NCI-H2196 treated with DMSO at 0.1 percent for 48 hours (cell line): ENCODE measurements around the gene ZNF518B.

Source experiments
- DNase-seq: peaks from one replicate; lab custom pipeline; 2025; ENCODE audit not compliant: unreplicated experiment; lab: John Stamatoyannopoulos, UW

Gene ZNF518B, protein sequence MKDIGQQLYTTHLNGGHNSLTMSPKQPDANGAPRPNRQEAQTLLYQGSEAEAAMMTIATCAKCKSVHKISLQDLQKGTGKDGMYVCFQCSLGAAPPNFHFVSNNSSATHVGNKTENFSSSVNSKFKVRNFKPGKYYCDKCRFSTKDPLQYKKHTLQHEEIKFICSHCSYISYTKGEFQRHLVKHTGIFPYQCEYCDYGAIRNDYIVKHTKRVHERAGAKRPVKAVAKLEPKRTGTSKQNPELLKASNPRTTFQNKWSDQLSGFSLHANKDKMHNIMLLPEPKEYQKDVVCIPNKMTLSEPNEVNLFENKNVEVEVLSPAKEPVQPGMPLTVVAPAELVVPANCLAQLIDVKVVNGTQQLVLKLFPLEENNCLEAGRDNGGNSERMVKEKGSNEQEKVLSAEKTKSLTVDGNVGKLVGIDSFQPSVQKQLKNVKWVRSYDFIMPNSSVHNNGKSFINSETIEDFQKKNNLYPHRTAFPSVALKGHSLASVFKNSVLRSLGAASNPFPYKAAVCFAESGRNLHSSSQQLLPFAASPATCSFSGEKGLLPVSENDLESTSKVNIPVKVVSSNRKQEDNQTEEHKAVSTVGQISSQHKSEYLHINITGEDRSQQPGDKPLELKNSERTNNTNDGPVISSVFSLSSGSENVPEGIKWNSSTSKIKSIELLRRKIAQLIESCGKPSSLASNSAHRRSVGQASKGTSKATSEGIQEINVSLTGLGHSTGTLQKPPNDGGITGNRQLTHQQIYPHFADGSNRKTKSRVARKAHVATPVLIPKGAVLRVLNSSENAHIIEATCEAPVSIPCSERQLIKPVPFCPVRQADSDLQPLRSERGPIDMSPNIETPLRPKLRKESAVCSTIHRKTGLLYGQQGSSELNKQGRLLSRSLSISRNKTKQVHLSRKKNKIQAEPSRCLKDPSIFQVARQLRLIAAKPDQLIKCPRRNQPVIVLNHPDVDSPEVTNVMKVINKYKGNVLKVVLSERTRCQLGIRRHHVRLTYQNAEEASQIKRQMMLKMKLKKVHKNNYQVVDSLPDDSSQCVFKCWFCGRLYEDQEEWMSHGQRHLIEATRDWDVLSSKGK

DNA sequence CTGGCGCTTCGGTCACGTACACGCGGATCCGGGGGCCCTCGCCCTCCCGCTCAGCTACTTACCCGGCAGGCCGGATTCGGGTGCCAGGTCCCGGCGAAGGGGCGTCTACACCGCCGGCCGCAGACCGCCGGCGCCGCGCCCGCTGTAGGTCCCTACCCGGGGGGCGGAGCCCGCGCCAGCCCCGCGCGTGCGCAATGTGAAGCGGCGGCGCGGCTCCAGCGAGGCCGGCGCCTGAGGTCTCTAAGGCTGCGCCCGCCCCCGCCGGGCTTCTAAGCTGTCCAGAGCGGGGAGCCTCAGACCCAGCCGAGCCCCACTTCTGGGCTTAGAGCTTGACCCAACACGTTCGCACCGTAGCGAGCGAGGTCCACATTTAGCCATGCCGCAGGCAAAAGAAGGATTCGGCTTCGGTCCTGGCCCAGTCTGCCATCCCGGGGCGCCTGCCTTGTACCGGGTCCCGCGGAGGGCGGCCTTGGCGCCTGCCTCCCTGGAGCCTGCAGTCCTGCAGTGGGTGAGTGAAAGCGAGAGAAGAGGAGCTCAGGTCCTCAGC lies at the start of gene ZNF518B:
Gene ZNF518B, minus strand, starts transcription at position 172 of the 547 bp plus-strand sequence. CDS start 11,098 bp downstream, outside the sequence.
- peak; percentile 26 for DNase-seq

DNA sequence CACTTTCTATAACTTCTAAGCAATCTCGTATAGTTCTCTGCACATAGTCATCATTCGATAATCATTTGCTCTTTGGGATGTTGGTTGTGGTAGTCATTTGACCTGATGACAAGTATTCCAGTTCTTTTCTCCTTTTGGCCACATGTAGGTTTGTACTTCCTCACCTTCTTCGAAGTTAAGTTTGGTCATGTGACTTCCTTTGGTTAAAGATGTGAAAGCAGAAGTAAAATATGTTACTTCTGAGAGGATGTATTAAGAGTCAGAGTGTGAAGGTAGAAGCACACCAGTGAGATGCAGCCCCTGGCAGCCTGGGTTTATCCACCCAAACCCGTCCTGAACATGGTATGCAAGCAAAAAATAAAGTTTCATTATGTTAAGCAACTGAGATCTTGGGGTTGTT lies 48.9 kb upstream of the ZNF518B start:
- DNase-seq: no peak

DNA sequence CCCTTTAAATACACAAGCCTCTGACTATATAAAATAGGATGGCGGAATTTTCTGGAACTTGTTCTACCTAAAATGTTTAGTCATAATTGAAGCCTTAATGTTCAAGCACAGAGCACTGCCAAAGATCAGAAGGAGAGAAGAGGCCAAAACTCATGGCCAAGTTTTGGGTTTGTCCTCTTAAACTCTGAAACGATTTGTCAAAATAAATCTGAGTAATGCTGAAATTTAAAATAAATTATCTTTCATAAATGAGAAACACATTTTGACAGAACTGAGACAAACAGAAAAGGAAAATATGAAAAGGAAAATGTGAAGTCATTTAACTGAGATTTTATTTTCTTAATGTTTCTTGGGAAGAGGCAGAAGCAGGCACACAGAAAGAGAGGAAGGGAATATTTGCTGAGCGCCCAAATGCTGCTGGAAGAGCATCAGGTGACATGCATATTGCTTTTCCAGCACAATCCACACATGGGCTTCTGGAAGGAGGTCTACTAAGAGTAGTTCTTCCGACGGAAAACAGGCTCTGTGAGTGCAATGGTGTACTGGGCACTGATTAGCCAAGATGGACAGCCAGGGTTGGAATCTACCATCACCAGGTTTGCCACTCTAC lies 47.4 kb upstream of the ZNF518B start:
- no peak for DNase-seq

DNA sequence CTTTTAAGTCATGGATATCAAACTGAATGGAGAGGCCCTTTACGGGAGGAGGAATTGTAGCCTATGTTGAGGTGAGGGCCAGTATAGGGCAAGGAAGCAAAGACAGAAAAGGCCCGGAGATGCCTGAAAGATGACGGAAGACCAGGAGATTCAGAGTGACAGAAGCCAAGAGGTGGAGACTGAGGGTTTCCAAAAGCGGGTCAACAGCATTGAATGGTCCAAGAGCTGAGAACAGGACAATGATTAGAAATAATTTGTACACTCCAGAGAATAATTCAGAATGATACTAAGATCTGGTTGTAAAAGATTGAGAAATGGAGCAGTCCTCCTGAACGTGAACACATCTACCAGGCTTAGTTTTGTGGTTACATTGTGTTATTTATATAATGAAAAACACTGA lies 45.5 kb upstream of the ZNF518B start:
- DNase-seq: no peak

DNA sequence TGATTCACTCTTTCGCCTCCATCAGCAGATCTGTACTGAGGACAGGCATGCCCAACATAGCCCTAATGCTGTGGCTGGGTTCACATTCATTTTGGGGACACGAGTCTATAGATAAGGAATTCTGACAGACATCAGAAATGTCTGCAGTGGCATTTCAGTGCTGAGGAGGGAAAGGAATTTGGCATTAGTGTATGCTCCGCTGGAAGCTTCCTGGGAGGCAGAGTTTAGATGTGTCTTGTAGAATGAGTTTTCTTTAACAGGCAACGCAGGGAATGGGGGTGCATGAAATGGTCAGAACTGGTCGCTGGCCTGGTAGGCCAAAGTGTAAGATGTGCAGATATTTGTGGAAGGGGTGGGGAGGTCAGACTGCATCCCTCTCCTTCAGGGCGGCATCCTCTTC lies 43.5 kb upstream of the ZNF518B start:
- no peak for DNase-seq

DNA sequence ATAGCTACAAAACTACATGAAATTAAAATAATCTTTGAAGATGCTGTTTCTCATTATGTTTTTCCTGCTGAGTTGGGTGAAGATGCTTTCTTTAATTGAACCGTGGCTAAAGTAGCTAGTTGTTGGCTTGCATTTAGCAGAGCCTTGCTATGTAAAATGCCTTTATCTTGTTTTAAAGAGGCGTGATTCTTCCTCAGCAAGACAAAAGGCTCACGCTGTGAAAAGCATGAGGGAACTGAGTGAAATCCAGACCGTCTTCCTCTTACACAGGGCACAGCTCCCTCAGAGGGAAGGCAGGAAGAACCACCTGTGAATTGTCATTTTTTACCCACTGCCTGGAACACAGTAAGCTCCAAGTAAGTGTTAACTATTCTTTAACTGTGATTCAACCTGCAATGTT lies 39.0 kb upstream of the ZNF518B start:
- DNase-seq: no peak

DNA sequence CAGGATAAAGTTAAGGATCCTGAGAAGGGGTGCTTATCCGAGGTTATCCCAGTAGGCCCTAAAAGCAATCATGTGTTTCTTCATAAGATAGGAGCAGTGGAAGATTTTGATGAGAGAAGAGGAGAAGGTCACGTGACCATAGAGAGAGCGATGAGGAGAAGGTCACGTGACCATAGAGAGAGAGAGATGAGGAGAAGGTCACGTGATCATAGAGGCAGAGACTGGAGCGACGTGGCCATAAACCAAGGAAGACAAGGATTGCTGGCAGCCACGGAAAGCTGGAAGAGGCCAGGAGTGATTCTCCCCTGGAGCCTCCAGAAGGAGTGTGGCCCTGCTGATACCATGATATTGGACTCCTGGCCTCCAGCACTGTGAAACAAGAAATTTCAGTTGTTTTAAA lies 38.4 kb upstream of the ZNF518B start:
- no peak for DNase-seq

DNA sequence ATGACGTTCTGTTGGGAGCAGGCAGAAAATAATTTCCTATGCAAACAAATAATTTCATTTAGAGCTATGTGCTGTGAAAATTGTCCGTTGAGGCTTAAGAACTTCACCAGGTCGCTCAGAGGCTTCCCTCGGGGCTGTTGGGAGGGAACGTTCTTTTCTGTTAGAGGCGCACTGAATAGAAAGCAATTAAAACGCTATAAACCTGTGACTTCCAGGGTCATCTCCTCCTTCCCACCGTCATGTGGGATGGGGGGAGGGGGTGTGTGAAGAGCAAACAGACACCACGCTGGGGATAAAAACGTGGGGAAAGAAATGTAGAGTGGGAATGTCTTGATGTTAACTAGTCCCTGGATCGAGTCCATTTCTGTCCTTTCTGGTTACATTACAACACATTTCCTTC lies 35.2 kb upstream of the ZNF518B start:
- no peak for DNase-seq

DNA sequence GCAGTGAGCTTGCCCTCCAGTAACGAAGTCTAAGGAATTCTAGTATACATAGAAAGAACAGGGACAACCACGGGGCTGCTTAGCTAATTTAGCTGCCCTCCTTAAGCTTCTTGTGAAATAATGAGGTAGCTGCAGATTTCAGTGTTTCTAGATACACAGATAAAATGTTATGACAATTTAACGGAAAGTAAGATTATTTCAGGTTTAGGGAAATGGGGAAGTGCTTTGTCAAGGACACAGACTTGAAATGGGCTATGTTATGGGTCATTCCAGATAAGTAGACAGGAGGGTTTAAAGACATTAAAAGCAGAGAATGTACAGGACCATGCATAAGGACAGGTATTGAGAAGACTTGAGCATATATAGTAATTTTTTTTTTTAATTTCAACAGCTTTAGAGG lies 34.2 kb upstream of the ZNF518B start:
- no peak for DNase-seq

DNA sequence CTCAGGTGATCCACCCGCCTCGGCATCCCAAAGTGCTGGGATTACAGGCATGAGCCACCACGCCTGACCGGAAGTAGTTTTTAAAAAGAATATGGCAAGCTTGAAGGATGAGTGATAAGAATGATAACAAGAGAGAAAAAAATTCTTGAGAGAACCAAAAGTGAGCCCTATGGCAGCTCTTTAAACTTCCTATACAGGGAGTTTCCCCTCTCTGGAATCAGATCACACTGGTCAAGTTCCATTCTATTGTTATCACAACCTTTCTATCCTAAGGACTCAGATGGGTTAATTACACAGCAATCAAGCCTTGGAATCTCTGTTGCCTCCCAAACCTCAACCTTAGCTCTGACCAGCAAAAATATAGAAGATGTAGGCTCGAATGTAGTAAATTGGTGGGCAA lies 33.8 kb upstream of the ZNF518B start:
- no peak for DNase-seq

DNA sequence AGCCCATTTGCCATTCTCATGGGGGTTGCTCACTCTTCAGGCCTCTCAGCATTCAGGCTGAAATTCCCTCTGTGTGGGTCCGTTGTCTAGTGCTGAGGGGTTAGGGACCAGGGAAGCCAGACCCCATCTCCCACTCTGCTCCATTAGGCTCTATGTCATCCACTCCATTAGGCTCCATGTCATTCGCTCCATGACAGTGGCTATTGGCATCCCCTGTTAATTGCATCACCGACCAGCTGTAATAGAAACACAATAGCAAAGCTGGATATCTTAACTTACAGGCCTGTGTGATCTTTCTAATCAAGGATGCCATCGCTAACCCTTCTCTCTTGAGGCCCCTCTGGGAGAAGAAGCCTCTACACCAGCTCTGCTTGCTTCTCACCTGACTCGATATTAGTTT lies 25.7 kb upstream of the ZNF518B start:
- no peak for DNase-seq

DNA sequence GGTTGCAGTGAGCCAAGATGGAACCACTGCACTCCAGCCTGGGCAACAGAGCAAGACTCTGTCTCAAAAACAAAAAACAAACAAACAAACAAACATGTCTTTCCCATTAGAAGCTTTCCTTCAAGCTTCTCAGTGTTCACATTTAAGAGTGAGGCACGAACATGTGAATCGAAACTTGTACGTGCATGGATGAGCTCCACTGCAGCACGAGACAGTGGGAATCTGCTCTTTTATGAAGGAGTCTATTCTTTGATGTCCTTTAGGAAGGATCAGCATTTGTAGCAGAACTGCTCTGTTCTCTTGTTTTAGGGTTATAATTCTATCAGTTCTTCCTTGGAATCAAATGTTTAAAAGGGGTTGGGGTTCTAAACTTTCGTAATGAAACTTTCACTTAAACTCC lies 23.4 kb upstream of the ZNF518B start:
- no peak for DNase-seq

DNA sequence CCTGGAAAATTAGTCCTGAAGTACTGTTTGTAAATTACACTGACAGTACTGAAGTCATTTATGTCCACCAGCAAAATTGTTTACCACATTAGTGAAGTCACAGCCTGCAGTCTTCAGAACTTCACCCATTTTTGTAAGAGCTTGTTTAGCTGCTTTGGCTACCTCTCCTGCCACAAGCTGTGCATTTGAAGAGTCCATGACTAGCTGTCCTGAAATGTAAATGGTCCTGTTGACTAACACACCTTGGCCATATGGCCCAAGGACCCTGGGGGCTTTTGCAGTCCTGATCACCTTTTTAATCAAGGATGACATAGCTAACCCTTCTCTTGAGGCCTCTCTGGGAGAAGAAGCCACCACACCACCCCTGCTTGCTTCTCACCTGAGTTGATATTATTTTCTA lies 21.4 kb upstream of the ZNF518B start:
- DNase-seq: no peak

DNA sequence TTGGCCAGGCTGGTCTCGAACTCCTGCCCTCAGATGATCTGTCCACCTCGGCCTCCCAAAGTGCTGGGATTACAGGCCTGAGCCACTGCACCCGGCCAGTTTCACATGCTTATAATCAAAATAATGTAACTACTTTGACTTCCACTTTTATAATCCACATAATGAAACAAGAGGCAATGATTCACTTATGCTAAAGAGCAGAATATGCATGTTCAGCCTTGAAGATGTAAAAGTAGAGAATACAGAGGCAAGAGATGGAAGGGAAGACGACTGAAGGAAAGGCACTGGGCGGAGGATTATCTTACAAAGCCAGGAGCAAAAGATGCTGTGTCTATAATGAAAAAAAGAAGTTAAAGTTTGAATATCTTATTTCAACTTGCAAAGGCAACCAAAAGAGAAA lies 13.3 kb upstream of the ZNF518B start:
- DNase-seq: no peak

DNA sequence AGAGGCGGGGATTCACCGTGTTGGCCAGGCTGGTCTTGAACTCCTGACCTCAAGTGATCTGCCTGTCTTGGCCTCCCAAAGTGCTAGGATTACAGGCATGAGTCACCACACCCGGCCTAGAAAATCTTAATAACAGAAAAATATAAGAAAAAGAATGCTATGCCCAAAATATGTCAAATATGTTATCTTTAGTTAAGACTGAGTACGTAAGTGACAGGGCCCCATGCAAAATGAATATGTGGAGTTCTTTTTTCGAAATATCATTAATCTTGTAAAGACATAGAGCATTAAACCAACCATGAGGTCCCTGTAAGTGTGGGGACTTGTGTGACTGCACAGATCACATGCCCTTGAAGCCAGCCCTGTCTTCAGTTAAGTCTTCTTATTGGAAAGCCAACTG lies 8.9 kb upstream of the ZNF518B start:
- DNase-seq: no peak

DNA sequence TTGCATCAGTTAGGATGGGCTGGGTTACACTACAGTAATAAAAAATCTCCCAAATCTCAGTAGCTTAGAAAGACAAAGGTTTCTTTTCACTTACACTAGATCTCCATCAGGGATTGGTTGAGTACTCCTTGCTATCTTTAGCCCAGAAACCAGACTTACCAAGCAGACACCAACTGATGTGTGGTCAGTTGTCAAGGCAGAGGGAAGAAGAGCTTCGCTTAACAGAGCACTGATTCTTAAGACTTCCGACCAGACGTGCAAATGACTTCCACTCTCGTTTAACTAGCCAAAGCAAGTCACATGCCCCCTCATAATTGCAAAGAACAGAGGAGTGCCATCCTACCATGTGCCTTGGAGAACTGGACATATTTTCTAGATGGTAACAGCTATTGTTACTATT lies 5.7 kb upstream of the ZNF518B start:
- DNase-seq: no peak

DNA sequence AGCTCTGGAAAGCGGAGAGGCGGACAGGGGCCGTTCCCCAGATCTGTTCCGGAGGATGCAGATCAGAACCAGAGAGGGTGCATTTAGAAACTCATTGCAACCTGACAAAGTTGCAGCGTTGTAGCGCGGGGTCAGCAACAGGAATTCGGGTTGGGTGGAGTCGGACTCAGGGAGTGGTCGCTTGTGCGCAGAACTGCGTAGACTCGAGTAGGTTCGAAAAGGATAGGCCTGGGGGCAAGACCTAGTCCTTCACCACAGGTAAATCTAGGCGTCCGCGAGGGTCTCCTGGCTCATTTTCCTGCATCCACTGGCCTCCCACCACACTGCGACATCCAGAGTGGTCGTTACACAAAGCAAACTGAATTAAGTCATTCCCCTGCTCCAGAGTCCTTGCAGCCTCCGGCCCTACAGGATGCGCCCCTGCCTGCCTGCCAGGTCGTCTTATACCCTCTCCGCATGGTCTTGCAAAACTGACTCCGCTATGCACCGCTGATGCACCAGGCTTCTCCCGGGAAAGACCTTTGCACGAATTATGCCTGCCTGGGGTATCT lies 4.7 kb upstream of the ZNF518B start:
- no peak for DNase-seq

DNA sequence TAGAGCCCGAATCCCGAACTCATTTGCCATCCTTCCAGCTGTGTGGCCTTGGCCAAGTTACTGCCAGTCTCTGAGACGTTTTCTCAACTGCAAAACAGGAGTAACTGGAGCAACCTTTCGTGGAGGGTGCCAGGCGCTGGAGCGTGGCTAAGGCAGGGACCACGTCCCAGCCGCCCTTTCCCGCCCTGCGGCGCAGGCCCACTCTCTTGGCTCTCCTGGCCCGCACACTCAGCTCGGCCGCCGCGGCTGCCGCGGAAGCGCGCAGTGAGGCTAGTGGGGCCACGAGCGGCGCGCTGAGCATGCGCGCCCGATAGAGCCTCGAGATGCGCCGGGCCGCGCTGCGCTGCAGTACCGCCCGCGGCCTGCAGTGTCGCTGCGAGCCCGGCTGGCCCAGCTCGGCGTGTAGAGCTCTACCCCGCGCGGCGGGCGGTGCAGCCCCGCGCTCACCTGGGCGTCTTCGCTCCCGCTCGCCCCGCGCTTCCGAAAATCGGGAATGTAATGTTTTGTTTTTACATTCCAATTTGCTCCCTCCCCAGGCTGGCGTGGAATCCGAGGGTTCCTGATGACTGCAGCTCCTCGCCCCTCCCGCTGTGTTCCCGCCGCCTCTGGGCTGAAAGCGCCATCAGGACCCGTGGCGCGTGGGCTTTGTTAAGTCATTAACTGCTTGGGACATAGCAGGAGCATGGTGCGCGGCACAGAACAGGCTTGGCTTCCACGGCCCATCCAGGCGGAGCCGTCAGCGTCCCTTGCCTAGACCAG lies 4.0 kb upstream of the ZNF518B start:
- DNase-seq: no peak

DNA sequence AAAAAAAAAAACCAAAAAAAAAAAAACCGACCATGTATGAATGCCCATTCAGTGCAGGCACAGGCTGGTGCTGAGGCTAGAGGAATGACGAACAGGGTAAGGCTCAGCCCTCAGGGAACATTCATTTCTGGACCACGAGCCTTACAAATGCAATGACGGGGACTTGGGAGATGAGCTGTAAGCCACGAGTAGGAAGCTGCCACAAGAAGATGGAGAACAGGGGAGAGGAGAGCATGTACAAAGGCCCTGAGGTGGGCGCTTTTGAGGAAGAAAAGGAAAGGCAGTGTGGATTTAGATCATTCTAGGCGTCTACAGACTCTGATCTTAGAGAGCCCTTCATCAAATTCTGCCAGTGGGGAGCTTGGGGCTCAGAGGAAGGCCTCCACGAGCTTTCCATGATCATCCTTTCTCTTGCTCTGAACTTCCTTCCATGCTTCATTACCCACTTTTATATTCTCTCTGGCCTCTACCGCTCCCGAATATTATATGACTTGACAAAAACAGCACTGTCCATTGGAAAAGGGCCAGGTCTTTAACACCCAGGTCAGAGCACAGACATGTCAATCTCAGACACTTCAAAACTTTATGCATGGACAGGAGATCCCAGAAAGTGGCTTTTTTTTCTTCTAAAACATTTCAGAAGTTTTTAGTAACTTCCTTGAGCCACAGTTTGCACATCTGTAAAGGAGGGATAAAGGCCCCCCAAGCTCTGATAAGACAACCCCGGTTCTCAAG lies 3.3 kb upstream of the ZNF518B start:
- DNase-seq: no peak
